ENCODE measurements around the gene MAST4.

MAST4 gene

DNA sequence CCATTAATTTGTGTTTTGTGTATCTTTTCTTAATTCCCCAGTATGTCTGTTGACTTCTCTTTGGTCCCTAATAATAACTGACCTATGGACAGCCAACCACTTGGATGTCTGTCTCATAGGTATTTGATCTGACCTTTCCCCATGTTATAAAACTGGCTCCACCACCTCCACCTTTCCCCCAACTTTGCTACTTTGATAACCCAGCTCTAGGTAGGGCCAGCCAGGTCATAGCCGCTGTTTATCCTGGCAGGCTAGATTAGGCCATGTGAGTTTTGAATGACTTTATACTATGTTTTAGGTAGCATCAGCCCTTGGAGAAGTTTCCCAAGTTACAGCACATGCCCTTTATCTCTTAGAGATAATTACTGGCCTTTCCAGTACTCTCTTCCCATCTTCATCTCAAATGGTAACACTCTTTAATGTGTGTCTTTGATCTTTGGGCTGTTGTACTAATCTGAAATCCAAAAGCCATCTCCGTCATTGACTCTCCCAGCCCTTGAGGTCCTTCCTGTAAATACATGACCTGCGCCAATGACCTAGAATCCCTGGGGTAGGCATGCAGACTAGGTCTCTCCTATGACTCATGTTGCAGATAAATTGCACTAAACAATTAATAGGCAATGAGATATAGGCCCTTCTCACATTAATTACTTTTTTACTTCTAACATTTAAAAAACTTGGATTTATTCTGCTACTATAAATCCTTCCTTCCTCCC is 447.8 kb downstream of the MAST4 start:
- no peak for DNase-seq (ENCODE audit: low spot score)

DNA sequence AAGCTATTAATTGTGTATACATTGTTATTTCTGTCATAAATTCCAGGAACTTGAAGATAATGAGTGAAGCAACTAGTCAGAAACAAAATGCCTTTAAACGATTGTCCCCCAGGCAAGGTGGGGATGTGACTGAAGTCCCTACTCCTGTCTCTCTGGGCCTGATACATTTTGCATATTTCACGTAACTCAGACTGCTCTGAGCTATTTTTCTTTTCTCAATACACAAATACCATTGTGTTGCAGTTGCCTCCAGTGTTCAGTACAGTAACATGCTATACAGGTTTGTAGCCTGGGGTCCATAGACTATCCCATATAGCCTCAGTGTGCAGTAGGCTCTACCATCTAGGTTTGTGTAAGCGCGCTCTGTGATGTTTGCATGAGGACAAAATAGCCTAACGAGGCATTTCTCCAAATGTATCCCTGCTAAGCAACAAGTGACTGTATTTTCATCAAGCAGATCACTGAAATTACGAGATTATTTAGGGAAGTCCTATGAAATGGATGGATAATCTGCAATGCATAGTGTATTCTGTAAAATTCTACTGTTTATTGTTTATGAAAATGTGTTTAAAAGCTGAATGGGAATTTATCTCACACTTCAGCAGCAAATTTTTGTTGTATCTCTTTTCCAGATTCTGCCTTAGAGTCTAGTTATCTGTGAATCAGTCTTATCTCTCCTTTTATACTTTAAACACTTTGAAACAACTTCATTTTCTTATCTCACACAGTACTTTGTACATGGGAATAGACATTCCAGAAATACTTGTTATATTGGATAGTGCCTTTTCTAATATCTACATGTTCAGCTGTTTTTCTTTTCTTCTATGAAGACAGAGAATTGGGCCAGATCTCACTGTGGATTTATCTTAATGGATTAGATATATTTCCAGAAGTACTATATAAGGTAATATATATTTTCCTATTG is 449.9 kb downstream of the MAST4 start:
- no peak for DNase-seq (ENCODE audit: low spot score)

DNA sequence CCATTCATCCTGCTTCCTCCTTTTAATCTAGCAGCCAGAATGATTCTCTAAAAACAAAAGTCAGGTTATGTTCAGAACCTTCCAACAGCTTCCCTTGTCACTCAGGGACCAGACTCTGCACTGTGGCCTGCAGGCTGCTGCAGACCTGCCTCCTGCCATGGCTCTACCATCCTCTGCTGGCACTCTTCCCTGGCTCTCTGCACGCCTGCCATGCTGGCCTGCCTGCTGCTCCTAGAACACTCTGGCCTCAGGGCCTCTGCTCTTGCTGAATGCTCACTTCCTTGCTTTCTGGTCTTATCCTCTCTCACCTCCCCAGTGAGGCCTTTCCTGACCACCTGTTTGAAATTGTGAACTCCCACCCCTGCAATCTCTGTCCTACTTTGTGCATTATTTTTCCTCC is 451.0 kb downstream of the MAST4 start:
- DNase-seq (ENCODE audit: low spot score): peak; percentile 66

GRCh38 chr5:67047616-67048015 is 451.4 kb downstream of the MAST4 start:
- no peak for DNase-seq (ENCODE audit: low spot score)

- no peak for DNase-seq (ENCODE audit: low spot score)
Observed at GRCh38 chr5:67050125-67050524, 453.9 kb downstream of the MAST4 start.

GRCh38 chr5:67050635-67051034 is 454.4 kb downstream of the MAST4 start:
- no peak for DNase-seq (ENCODE audit: low spot score)

DNA sequence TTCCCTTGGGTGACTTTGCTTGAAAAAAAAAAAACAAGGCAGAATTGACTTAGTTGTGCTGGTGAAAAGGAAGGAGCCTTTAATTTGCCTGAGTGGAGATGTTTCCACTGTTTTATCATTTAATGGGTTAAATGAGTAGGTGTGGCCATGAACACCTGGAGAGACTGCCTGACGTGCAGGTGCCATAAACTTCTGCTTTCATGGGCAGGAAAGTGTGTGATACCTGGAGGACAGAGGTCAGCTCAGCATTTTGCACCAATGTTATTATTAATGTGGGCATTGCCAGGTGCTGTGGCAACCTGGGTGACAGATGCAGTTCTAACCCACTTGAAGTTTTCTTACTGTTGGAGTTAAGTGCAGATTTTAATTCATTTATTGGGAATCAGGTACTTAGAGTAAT is 455.0 kb downstream of the MAST4 start:
- DNase-seq (ENCODE audit: low spot score): no peak

DNA sequence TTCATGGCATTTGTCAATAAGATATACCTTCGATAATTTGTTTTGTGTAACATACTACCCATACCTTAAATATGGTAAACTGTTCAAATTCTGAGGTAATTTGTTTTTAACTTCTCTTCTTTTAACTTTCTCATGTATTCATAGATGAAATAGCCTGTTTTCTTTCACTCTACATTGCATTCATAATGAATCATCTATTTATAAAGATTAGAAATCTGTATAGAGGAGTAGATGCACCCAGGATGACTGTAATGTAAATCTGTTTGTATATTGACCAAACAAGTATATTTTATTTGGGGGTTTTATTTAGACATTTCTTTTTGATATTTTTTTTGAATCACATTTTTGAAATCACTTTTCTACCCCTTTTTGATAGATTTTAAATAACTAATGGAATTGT is 455.8 kb downstream of the MAST4 start:
- DNase-seq (ENCODE audit: low spot score): no peak

- DNase-seq (ENCODE audit: low spot score): no peak
Observed at GRCh38 chr5:67053229-67053628, 457.0 kb downstream of the MAST4 start.

DNA sequence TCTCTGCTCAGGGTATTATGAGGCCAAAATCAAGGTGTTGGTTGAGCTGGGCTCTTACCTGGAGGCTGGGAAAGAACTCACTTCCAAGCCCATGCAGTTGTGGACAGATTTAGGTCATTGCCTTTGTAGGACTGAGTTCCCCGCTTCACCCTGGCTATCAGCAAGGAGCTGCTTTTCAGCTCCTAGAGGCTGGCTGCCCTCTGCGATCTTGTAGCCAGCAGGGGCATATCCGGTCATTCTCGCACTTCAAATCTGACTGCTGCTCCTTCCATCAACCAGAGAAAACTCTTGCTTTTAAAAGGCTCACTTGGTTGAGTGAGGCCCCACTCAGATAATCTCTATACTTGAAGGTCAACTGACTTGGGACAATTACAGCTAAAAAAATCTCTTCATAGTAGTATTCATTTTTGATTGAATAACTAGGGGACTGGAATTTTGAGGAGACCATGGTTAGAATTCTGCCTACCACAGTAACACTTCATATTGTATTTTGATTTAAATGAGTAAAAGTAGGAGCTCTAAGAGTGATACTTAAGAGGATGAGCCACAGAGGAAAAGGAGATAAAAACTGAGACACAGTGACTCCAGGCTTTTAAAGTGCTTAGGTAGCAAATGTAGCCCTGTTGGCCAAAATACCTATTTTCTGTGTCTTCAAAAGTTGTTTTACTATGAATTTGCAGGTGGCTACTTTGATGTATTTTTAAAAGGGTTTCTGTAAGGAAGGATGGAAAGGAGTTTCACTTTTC is 463.0 kb downstream of the MAST4 start:
- no peak for DNase-seq (ENCODE audit: low spot score)

DNA sequence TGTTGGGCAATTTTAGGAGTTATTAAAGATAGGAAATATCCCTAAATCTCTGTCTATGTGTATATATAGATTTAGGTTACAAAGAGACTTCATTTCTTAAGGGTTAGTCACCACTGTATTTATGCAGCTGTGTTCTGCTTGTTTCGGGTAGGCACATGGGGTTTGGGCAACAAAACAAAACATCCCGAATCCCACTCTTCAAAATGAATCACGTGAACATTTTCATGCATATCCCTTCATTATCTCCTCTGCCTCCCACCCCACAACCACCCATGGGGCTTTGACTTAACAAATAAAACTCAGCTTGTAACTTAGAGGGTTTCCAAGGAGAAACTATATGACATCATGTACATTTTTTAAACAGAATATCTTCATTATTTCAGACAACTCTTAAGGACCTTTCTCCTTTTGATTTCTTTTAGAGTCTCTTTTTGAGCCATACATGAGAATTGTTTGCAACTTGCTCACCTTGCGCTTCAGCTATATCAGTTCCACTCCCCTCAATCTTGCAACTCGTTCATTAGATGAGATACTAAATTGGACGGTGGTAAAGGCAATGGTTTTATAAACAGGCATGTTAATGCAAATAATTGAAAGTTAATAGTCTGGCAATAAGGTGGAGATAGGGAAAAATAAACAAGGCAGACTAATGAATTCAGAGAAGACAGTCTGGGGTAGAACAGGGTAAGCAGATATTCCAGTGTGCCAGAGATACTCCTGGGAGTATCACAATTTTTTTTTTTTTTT is 463.7 kb downstream of the MAST4 start:
- DNase-seq (ENCODE audit: low spot score): no peak

DNA sequence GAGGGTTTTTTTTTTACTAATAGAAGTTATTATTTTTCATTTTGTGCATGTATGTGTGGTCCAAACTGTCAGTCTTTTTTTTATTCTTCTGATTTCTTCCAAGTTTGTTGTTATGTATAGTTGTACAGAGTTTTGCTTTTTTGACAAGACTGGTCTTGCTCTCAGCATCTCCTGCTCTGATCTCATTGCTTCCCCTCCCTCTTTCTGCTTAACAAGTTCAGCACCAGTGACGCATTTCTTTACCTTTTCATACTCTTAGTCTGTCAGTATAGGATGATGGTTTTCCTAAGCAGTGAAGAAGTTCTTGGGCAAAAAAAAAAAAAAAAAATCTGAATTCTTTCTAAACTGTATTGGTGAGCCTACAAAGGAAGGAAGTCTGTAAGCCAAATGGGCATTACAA is 465.3 kb downstream of the MAST4 start:
- no peak for DNase-seq (ENCODE audit: low spot score)

- DNase-seq (ENCODE audit: low spot score): no peak
Observed at GRCh38 chr5:67063055-67063454, 466.9 kb downstream of the MAST4 start.

- no peak for DNase-seq (ENCODE audit: low spot score)
Observed at GRCh38 chr5:67063791-67064190, 467.6 kb downstream of the MAST4 start.

GRCh38 chr5:67065237-67065636 is 469.0 kb downstream of the MAST4 start:
- peak; percentile 29 for DNase-seq (ENCODE audit: low spot score)

GRCh38 chr5:67065696-67066095 is 469.5 kb downstream of the MAST4 start:
- no peak for DNase-seq (ENCODE audit: low spot score)

DNA sequence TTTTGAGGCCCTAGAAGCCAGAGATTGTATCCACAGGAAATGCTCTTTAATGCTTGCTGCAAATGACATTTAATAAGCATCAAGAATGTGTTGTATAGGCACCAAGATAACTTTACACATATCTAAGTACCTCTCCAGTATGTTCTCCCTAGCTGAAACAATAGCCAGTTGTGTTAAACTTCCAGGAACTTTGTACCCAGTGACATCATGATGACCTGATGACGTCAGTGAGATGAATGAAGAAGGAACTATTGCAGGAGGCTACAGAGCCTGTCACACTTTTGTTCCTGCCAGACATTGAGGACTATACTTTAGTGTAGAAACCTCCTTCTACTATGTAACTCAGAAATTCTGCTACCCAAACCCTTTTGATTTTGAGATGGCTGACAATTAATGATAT is 470.6 kb downstream of the MAST4 start:
- no peak for DNase-seq (ENCODE audit: low spot score)

- no peak for DNase-seq (ENCODE audit: low spot score)
Observed at GRCh38 chr5:67073045-67073680, 477.0 kb downstream of the MAST4 start.

GRCh38 chr5:67077296-67077695 is 481.1 kb downstream of the MAST4 start:
- no peak for DNase-seq (ENCODE audit: low spot score)

- no peak for DNase-seq (ENCODE audit: low spot score)
Observed at GRCh38 chr5:67081261-67081660, 485.1 kb downstream of the MAST4 start.

DNA sequence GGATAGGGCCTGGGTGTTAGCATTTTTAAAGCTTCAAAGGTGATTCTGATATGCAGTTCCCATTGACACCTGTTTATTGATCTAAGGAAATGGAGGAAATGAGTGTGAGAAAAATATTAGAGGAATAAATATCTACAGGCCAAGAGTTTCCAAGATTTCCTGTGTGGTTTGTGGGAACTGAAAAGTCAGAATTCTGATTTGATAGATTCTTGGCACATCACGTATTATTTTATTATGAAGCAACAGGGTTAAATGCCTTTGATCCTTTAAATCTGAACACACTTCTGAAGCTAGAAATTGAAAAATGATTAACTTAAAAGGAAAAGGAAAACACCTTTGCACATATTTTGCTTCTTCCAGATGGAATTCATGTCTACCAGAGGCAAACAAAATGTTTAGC is 486.7 kb downstream of the MAST4 start:
- DNase-seq (ENCODE audit: low spot score): no peak

Measured in Ammon's horn (tissue), 1 donor.